H1 (cell line): ENCODE data around the gene PRKCA.

Experiments used
- CTCF ChIP-seq, 3 experiments: IDR thresholded peaks; 1 replicate in 2 of 3; 2 replicates in 1 of 3; pipeline versions ENCODE4 v1.5.1 to v1.6.1; 2011; ENCODE audit warnings: low read length in 3 of 3, mild to moderate bottlenecking in 3 of 3, inconsistent platforms in 2 of 3, low read depth in 1 of 3, moderate library complexity in 1 of 3; ENCODE audit not compliant: insufficient read depth in 1 of 3; ENCODE audit errors: control extremely low read depth in 1 of 3
- EP300 ChIP-seq, 2 experiments: IDR thresholded peaks; 1 replicate in 1 of 2; 2 replicates in 1 of 2; pipeline ENCODE4 v1.6.1; 2011 to 2012; ENCODE audit warnings: low read depth in 2 of 2, low read length in 2 of 2, mild to moderate bottlenecking in 2 of 2, borderline replicate concordance in 1 of 2, inconsistent platforms in 1 of 2, moderate library complexity in 1 of 2
- EZH2 ChIP-seq: fragments of 200-600 bp; sonication (generic); IDR thresholded peaks from 2 replicates; pipeline ENCODE4 v1.7.1; 2012; ENCODE audit warnings: low read depth, mild to moderate bottlenecking, moderate library complexity, low read length, inconsistent platforms; ENCODE audit not compliant: severe bottlenecking
- MAFK ChIP-seq: IDR thresholded peaks from 2 replicates; pipeline ENCODE4 v1.6.1; 2012; ENCODE audit warnings: low read depth, mild to moderate bottlenecking, improper control_type of control experiment, low read length
- RFX5 ChIP-seq: IDR thresholded peaks from 2 replicates; pipeline ENCODE4 v1.6.1; 2011; ENCODE audit warnings: low read depth, low read length, improper control_type of control experiment, borderline replicate concordance
- TBP ChIP-seq: IDR thresholded peaks from 2 replicates; pipeline ENCODE4 v1.6.1; 2011; ENCODE audit warnings: low read depth, low read length, improper control_type of control experiment

- TF ChIP-seq MAFK (no peak), TBP (no peak), EZH2 (no peak), RFX5 (no peak), EP300 (IDR thresholded peaks at IDR 0.05; ENCODE audit: borderline replicate concordance in 1 of 2, low read depth in 2 of 2, low read length in 2 of 2) (no peak), CTCF (IDR thresholded peaks at IDR 0.05; ENCODE audit: control extremely low read depth in 1 of 3, insufficient read depth in 1 of 3, low read depth in 1 of 3, low read length in 3 of 3) (peak; percentile 78 to 83 (median 78))
These were observed 435.1 kb downstream of the PRKCA start for GRCh38 chr17:66737524-66737923.
